C4-2B (cell line): Measurements from ENCODE around the gene DPP7.
"Not testable (repeated sequence)": the region's sequence is repeated elsewhere in the genome, so short reads cannot be mapped to it uniquely, and the experiment has no call there.

Experiments used
- H3K27ac ChIP-seq: fragments of 450-650 bp; 2 replicates; pipeline ENCODE4 v1.5.1; 2017
- ZFX ChIP-seq: fragments of 450-650 bp; IDR thresholded peaks from 2 replicates; pipeline ENCODE4 v1.6.1; 2017
- TF ChIP-seq, protein P1 (sequence below): fragments of 450-650 bp; conservative IDR thresholded peaks from 2 replicates; pipeline ENCODE4 v1.5.1; 2017; ENCODE audit warnings: mild to moderate bottlenecking

Gene DPP7

DNA sequence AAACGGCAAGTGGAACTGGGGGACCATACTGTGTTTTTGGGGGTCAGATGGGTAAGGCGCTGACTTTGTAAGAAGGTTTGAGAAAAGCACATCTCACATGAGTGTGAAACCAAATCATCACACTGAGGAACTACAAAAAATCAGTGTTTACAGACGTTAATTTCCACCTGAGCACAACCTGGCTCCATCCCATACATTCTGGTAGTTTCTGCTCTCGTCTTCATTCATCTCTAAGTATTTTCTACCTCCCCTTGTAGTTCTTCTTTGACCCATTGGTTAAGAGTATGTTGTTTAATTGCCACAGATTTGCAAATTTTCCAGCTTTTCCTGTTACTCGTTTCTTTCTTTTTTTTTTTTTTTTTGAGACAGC is 8.9 kb upstream of the DPP7 start:
- no peak for TF ChIP-seq ZFX
- TF ChIP-seq, protein P1, sequence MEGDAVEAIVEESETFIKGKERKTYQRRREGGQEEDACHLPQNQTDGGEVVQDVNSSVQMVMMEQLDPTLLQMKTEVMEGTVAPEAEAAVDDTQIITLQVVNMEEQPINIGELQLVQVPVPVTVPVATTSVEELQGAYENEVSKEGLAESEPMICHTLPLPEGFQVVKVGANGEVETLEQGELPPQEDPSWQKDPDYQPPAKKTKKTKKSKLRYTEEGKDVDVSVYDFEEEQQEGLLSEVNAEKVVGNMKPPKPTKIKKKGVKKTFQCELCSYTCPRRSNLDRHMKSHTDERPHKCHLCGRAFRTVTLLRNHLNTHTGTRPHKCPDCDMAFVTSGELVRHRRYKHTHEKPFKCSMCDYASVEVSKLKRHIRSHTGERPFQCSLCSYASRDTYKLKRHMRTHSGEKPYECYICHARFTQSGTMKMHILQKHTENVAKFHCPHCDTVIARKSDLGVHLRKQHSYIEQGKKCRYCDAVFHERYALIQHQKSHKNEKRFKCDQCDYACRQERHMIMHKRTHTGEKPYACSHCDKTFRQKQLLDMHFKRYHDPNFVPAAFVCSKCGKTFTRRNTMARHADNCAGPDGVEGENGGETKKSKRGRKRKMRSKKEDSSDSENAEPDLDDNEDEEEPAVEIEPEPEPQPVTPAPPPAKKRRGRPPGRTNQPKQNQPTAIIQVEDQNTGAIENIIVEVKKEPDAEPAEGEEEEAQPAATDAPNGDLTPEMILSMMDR = no peak
- no peak overlapping the region for H3K27ac ChIP-seq

DNA sequence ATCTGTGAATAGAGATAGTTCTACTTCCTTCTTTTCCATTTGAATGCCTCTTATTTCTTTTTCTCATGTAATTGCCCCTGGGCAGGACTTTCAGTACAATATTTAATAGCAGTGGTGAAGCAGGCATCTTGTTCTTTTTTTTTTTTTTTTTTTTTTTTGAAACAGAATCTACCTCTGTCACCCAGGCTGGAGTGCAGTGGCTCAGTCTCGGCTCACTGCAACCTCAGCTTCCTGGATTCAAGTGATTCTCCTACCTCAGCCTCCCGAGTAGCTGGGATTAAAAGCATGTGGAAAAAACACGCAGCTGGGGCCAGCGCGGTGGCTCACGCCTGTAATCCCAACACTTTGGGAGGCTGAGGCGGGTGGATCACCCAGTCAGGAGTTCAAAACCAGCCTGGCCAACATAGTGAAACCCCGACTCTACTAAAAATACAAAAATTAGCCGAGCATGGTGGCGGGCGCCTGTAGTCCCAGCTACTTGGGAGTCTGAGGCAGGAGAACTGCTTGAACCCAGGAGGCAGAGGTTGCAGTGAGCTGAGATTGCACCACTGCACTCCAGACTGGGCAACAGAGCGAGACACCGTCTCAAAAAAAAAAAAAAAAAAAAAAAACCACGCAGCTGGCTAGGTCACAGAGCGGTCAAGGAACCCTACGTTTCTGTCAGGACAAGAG is 8.4 kb upstream of the DPP7 start:
- H3K27ac ChIP-seq = not testable (repeated sequence)

- H3K27ac ChIP-seq = not testable (repeated sequence)
Measured at GRCh38 chr9:137121927-137122795, 7.6 kb upstream of the DPP7 start.

GRCh38 chr9:137118092-137118603 is 3.6 kb upstream of the DPP7 start:
- not testable (repeated sequence) for H3K27ac ChIP-seq

DNA sequence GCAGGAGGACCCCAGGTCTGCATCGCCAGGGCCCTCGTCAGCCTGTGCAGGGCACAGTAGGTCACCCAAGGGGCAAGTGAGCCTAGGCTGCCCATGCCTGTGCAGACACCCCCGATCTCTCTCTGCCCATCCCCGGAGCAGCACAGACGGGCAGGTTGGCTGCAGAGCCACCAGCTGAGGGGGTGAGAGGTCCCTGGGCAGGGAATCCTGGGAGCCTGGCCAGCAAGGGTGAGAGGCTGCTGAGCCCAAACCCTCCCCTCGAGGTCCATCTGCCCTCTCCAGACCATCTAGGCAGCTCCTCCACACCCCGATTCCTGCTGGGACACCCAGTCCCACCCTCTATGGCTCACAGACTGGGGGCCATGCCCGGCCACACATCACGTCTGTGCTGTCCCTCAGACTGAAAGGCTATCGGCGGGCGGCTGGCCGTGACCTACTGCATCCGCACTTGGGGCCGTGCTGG is 2.8 kb upstream of the DPP7 start:
- no peak overlapping the region for H3K27ac ChIP-seq
- TF ChIP-seq, protein P1 = no peak
- TF ChIP-seq ZFX = no peak

- TF ChIP-seq, protein P1 = no peak
- TF ChIP-seq ZFX = no peak
- no peak overlapping the region for H3K27ac ChIP-seq
Measured at GRCh38 chr9:137116728-137117127, 2.2 kb upstream of the DPP7 start.

DNA sequence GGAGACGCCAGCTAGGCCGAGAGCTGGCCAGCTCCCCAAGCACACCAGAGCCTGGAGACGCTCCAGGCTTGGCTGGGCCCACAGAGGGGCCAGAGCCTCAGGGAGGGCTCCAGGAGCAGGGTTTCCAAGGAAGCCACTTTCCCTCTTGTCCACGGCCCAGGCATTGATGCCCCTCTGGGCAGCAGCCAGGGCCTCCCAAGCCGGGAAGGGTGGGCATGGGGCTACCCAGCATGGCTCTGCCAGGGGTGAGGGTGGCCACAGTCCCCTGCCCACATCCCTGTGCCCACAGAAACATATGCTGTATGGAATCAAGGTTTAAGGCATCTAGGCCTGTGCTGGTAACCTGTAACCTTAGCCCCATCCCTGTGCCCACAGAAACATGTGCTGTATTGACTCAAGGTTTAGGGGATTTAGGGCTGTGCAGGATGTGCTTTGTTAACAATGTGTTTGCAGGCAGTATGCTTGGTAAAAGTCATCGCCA is 1.5 kb upstream of the DPP7 start:
- TF ChIP-seq ZFX = no peak
- TF ChIP-seq, protein P1 = no peak
- H3K27ac ChIP-seq = no peak overlapping the region

- TF ChIP-seq ZFX = no peak
- TF ChIP-seq, protein P1 = no peak
- H3K27ac ChIP-seq = peak overlapping the region; percentile 83
Measured at GRCh38 chr9:137115394-137116026, 977 bp upstream of the DPP7 start.
